Gastroesophageal sphincter (tissue), 3 donors: ENCODE data around the gene SEPTIN11.

ENCODE experiments used
- CTCF ChIP-seq, 4 experiments: fragments of 200-600 bp in 2 of 4; fragments of 450-650 bp in 2 of 4; sonication (generic) in 1 of 4; IDR thresholded peaks; one replicate each; pipeline ENCODE4 v1.5.1; 2017 to 2019; ENCODE audit warnings: antibody characterized with exemption in 4 of 4, mild to moderate bottlenecking in 2 of 4, moderate library complexity in 2 of 4
- POLR2A ChIP-seq, 2 donors: fragments of 450-650 bp; IDR thresholded peaks; one replicate each; pipeline ENCODE4 v1.6.1; 2017; ENCODE audit warnings: antibody characterized with exemption in 2 of 2, mild to moderate bottlenecking in 2 of 2, moderate library complexity in 1 of 2

- TF ChIP-seq CTCF (IDR thresholded peaks at IDR 0.05) (peak in 1 of 4 experiments; percentile 25), POLR2A (IDR thresholded peaks at IDR 0.05) (peak in 1 of 2 donors; percentile 8)
Measured at GRCh38 chr4:76948443-76949275, 893 bp upstream of the SEPTIN11 start.
